ENCODE measurements around the gene SEMA3G. TPM values are rescaled to one million over a fixed set of nuclear protein-coding genes. Genes with fewer than 3 reads are reported as not detected.

Gene SEMA3G
- total RNA-seq, 1 donor from 2014 or later, result 0.80 TPM

GRCh38 chr3:52434491-52435115 lies 10.3 kb downstream of the SEMA3G start:
- Mint-ChIP-seq H3K27ac (no peak overlapping the region), H3K4me1 (peaks cover 32% of the 10 kb centered on the region), H3K36me3 (no peaks in the 10 kb centered on the region), H3K27me3 (ENCODE audit: low read depth) (no peaks in the 10 kb centered on the region), H3K9me3 (no peaks in the 10 kb centered on the region), H3K4me3 (no peak overlapping the region)
- DNase-seq (ENCODE audit: low spot score in 2 of 2, unreplicated experiment in 2 of 2), result no peak
- TF ChIP-seq CTCF (IDR thresholded peaks at IDR 0.05; ENCODE audit: unreplicated experiment), result no peak

- Mint-ChIP-seq H3K4me1 (peaks cover 32% of the 10 kb centered on the region), H3K36me3 (no peaks in the 10 kb centered on the region), H3K27me3 (ENCODE audit: low read depth) (no peaks in the 10 kb centered on the region), H3K4me3 (no peak overlapping the region), H3K27ac (no peak overlapping the region), H3K9me3 (no peaks in the 10 kb centered on the region)
- no peak for DNase-seq (ENCODE audit: low spot score in 2 of 2, unreplicated experiment in 2 of 2)
- TF ChIP-seq CTCF (IDR thresholded peaks at IDR 0.05; ENCODE audit: unreplicated experiment), result no peak
Observed at GRCh38 chr3:52433996-52434479, 10.9 kb downstream of the SEMA3G start.

- Mint-ChIP-seq H3K4me1 (peaks cover 32% of the 10 kb centered on the region), H3K27ac (no peak overlapping the region), H3K36me3 (no peaks in the 10 kb centered on the region), H3K27me3 (ENCODE audit: low read depth) (no peaks in the 10 kb centered on the region), H3K9me3 (no peaks in the 10 kb centered on the region), H3K4me3 (no peak overlapping the region)
- no peak for TF ChIP-seq CTCF (IDR thresholded peaks at IDR 0.05; ENCODE audit: unreplicated experiment)
- DNase-seq (ENCODE audit: low spot score in 2 of 2, unreplicated experiment in 2 of 2), result no peak
Observed at GRCh38 chr3:52433328-52433995, 11.4 kb downstream of the SEMA3G start.

GRCh38 chr3:52432691-52433141 lies 12.2 kb downstream of the SEMA3G start:
- Mint-ChIP-seq H3K4me1 (peaks cover 32% of the 10 kb centered on the region), H3K9me3 (no peaks in the 10 kb centered on the region), H3K36me3 (no peaks in the 10 kb centered on the region), H3K27me3 (ENCODE audit: low read depth) (peaks cover 3% of the 10 kb centered on the region), H3K4me3 (no peak overlapping the region), H3K27ac (no peak overlapping the region)
- TF ChIP-seq CTCF (IDR thresholded peaks at IDR 0.05; ENCODE audit: unreplicated experiment), result no peak
- DNase-seq (ENCODE audit: low spot score in 2 of 2, unreplicated experiment in 2 of 2), result no peak

- H3K36me3 Mint-ChIP-seq, result no peaks in the 10 kb centered on the region
- no peak for TF ChIP-seq CTCF (IDR thresholded peaks at IDR 0.05; ENCODE audit: unreplicated experiment)
- H3K4me1 Mint-ChIP-seq, result peaks cover 32% of the 10 kb centered on the region
- no peaks in the 10 kb centered on the region for H3K9me3 Mint-ChIP-seq
- no peak for DNase-seq (ENCODE audit: low spot score in 2 of 2, unreplicated experiment in 2 of 2)
- H3K27me3 Mint-ChIP-seq (ENCODE audit: low read depth), result peaks cover 3% of the 10 kb centered on the region
- H3K4me3 Mint-ChIP-seq, result no peak overlapping the region
- peak overlapping the region; percentile 44 for H3K27ac Mint-ChIP-seq
Observed at GRCh38 chr3:52432225-52432624, 12.7 kb downstream of the SEMA3G start.
